ENCODE measurements around the gene FAM222B. TPM values are rescaled to one million over a fixed set of nuclear protein-coding genes. Genes with fewer than 3 reads are reported as not detected.
"Not testable (repeated sequence)": the region's sequence is repeated elsewhere in the genome, so short reads cannot be mapped to it uniquely, and the experiment has no call there.

The FAM222B gene
- total and polyA plus RNA-seq, 2 experiments from 2014 or later: 63.7 to 78.5 TPM

DNA sequence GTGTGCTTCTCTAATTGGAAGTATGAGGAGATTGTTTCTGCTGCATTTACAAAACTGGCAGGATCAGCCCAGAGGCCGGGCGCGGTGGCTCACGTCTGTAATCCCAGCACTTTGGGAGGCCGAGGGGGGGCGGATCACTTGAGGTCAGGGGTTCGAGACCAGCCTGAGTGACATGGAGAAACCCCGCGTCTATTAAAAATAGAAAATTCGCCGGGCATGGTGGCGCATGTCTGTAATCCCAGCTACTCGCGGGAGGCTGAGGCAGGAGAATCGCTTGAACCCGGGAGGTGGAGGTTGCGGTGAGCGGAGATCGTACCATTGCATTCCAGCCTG lies 121.6 kb downstream of the FAM222B start:
- Histone ChIP-seq H3K4me3 (peak overlapping the region; percentile 98), H3K79me2 (replicated peaks; ENCODE audit: insufficient read depth) (peaks cover 50% of the 10 kb centered on the region), H4K20me1 (replicated peaks; ENCODE audit: insufficient read depth) (peaks cover 33% of the 10 kb centered on the region), H3F3A (replicated peaks; ENCODE audit: low read depth) (peaks cover 57% of the 10 kb centered on the region), H3K27ac (ENCODE audit: low read depth) (peak overlapping the region; percentile 56), H3K36me3 (ENCODE audit: insufficient read depth) (peaks cover 39% of the 10 kb centered on the region), H3K4me2 (peak overlapping the region; percentile 98), H3K4me1 (ENCODE audit: insufficient read depth) (peaks cover 46% of the 10 kb centered on the region)
- Mint-ChIP-seq H3K27me3 (ENCODE audit: insufficient read depth, low read depth, poor library complexity) (peaks cover 39% of the 10 kb centered on the region), H3K36me3 (ENCODE audit: low read depth) (peaks cover 63% of the 10 kb centered on the region), H3K4me3 (peak overlapping the region; percentile 100), H3K4me1 (peaks cover 56% of the 10 kb centered on the region), H3K27ac (peak overlapping the region; percentile 100)
- H3K27me3 ChIP-seq (ENCODE audit: insufficient read depth); H2AFZ ChIP-seq; DNase-seq (ENCODE audit: low spot score); ATAC-seq; H3K9me2 ChIP-seq (ENCODE audit: insufficient read depth); H3K9me3 Mint-ChIP-seq: not testable (repeated sequence)

DNA sequence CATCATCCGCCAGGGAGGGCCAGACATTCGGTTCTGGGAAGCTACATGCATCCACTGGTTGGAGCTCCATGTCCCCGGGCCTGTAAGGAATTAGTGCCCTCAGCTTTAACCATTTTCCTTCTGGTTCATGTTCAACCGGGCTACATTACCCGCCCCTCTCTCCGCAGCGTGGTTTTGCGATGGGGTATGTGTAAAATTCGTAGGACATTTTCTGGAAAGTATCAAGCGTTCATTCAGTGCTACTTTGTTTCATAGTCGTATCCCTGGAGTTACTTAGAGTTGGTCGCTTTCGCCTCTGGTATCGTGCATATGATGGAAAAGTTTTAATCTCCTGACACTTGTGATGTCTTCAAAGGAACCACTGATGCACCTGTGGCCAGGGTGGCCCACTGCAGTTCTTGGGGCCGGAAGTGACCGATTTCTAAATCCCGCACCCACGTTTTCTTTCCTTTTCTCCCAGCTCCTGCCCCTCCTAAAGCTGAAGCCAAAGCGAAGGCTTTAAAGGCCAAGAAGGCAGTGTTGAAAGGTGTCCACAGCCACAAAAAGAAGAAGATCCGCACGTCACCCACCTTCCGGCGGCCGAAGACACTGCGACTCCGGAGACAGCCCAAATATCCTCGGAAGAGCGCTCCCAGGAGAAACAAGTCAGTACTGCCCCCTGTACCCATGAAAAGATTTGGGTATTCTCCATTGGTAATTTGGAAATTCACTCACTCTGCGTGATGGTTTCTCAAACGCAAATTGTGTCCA lies 122.2 kb downstream of the FAM222B start:
- peak overlapping the region; percentile 98 for H3K4me2 ChIP-seq
- peaks cover 68% of the 10 kb centered on the region for H3K36me3 Mint-ChIP-seq (ENCODE audit: low read depth)
- peaks cover 47% of the 10 kb centered on the region for H3K4me1 ChIP-seq (ENCODE audit: insufficient read depth)
- peaks cover 5% of the 10 kb centered on the region for H3K9me3 Mint-ChIP-seq
- H3K27ac Mint-ChIP-seq: peak overlapping the region; percentile 100
- H3K9me2 ChIP-seq (ENCODE audit: insufficient read depth): no peaks in the 10 kb centered on the region
- peaks cover 33% of the 10 kb centered on the region for H4K20me1 ChIP-seq (replicated peaks; ENCODE audit: insufficient read depth)
- H2AFZ ChIP-seq: no peak overlapping the region
- peaks cover 35% of the 10 kb centered on the region for H3K27me3 Mint-ChIP-seq (ENCODE audit: insufficient read depth, low read depth, poor library complexity)
- H3K36me3 ChIP-seq (ENCODE audit: insufficient read depth): peaks cover 39% of the 10 kb centered on the region
- DNase-seq (ENCODE audit: low spot score): no peak
- H3K27me3 ChIP-seq (ENCODE audit: insufficient read depth): no peaks in the 10 kb centered on the region
- H3K4me3 Mint-ChIP-seq: peak overlapping the region; percentile 100
- H3K27ac ChIP-seq (ENCODE audit: low read depth): peak overlapping the region; percentile 56
- peak overlapping the region; percentile 98 for H3K4me3 ChIP-seq
- H3F3A ChIP-seq (replicated peaks; ENCODE audit: low read depth): peaks cover 59% of the 10 kb centered on the region
- H3K4me1 Mint-ChIP-seq: peaks cover 62% of the 10 kb centered on the region
- ATAC-seq: no peak
- H3K79me2 ChIP-seq (replicated peaks; ENCODE audit: insufficient read depth): peaks cover 55% of the 10 kb centered on the region
- TF ChIP-seq CTCF (conservative IDR thresholded peaks at IDR 0.05; ENCODE audit: low read depth in 2 of 2) (0 out of 4 replicates have a peak, but pooled peaks of 1 of the 2 experiments have one; percentile 35), ZNF462 (CRISPR knock-in tag; IDR thresholded peaks at IDR 0.05) (no peak), ZNF331 (CRISPR knock-in tag; IDR thresholded peaks at IDR 0.05; ENCODE audit: low read depth) (no peak), POLR2AphosphoS5 (IDR thresholded peaks at IDR 0.05; ENCODE audit: low read depth) (no peak; the same call in 1 of the 2 replicates), CREB1 (CRISPR knock-in tag; IDR thresholded peaks at IDR 0.05; ENCODE audit: low read depth) (0 out of 2 replicates have a peak, but pooled peaks have one; percentile 5), JUNB (IDR thresholded peaks at IDR 0.05; ENCODE audit: unreplicated experiment) (no peak), ETS1 (IDR thresholded peaks at IDR 0.05) (no peak)
- TF ChIP-seq, protein P1, sequence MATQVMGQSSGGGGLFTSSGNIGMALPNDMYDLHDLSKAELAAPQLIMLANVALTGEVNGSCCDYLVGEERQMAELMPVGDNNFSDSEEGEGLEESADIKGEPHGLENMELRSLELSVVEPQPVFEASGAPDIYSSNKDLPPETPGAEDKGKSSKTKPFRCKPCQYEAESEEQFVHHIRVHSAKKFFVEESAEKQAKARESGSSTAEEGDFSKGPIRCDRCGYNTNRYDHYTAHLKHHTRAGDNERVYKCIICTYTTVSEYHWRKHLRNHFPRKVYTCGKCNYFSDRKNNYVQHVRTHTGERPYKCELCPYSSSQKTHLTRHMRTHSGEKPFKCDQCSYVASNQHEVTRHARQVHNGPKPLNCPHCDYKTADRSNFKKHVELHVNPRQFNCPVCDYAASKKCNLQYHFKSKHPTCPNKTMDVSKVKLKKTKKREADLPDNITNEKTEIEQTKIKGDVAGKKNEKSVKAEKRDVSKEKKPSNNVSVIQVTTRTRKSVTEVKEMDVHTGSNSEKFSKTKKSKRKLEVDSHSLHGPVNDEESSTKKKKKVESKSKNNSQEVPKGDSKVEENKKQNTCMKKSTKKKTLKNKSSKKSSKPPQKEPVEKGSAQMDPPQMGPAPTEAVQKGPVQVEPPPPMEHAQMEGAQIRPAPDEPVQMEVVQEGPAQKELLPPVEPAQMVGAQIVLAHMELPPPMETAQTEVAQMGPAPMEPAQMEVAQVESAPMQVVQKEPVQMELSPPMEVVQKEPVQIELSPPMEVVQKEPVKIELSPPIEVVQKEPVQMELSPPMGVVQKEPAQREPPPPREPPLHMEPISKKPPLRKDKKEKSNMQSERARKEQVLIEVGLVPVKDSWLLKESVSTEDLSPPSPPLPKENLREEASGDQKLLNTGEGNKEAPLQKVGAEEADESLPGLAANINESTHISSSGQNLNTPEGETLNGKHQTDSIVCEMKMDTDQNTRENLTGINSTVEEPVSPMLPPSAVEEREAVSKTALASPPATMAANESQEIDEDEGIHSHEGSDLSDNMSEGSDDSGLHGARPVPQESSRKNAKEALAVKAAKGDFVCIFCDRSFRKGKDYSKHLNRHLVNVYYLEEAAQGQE (IDR thresholded peaks at IDR 0.05; ENCODE audit: unreplicated experiment): no peak
